GM15510 (cell line): ENCODE results near the gene C9orf152.

ENCODE experiments used
- POLR2A ChIP-seq: IDR thresholded peaks from 3 replicates; pipeline ENCODE4 v1.6.1; 2011; ENCODE audit warnings: borderline replicate concordance; ENCODE audit not compliant: insufficient read length; ENCODE audit errors: extremely low read depth

C9orf152 gene

DNA sequence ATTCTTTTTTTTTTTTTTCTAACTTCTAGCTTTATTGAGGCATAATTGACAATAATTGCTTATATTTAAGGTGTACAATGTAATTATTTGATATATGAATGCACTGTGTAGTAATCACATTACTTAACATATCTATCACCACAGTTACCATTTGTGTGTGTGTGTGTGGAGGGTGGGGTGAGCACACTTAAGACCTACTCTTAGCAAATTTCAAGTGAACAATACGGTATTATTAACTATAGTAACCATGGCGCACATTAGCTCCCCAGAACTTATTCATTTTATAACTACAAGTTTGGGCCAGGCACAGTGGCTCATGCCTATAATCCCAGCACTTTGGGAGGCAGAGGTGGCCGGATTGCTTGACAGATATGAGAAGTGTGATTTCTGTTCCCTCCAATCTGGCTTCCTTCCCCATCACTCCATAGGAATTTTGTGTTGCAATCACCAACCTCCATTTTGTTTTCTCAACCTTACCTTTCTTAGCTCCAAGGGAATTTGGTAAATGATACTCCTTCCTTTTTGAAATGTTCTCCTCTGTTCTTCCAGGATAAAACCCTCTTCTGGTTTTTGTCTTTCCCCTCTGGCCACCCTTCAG, 33.4 kb upstream of the C9orf152 start:
- TF ChIP-seq POLR2A: no peak

DNA sequence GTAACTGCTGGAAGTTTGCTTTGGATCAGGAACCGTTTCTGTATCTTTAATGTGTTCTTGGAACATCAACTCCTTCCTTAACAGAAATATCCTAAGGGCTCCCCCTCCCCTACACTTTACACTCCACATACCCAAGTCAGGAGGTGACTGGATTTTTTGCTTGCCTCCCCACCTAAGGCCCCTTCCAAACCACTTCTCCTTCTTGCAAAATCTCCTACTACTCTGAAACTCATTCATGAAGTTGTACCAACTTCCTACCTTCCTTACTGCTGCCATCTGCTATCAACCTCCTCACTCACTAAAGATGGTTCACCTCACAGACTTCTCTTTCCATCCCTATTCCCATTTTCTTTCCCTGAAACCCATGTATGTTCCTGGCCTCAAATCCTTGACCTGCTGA, 32.2 kb upstream of the C9orf152 start:
- no peak for TF ChIP-seq POLR2A

DNA sequence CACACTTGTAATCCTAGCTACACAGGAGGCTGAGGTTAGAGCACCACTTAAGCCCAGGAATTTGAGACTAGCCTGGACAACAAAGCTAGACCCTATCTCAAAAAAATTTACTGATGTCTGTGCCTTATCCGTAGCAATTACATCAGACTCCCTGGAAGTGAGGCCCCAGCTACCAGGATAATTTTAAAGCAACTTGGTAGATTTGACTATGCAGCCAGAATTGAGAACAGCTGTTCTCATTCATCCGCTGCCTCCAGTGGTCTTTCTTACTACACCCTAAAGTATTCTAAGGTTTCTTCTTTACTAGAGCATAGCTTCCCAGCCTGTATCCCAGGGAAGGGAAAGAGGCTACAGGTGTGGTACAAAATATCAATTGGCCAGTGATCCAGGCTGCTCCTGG, 20.4 kb upstream of the C9orf152 start:
- no peak for TF ChIP-seq POLR2A

DNA sequence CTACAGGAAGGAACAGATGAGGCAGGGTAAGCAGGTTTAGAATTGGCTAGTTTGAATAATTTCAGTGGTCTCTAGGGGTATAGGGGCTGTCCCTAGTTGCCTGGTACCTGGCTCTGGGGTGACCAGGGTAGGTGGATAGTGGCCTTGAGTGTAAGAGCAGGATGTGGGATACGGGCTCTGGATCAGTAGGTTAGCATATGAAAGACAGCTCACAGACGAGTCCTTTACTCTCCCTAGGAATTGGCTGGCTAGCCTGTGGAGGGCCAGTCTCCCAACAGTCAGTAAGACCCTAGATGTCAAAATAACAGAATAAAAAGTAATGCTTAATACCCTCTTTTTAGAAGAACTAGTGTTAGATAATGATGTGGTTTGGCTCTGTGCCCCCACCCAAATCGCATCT, 16.6 kb upstream of the C9orf152 start:
- no peak for TF ChIP-seq POLR2A

DNA sequence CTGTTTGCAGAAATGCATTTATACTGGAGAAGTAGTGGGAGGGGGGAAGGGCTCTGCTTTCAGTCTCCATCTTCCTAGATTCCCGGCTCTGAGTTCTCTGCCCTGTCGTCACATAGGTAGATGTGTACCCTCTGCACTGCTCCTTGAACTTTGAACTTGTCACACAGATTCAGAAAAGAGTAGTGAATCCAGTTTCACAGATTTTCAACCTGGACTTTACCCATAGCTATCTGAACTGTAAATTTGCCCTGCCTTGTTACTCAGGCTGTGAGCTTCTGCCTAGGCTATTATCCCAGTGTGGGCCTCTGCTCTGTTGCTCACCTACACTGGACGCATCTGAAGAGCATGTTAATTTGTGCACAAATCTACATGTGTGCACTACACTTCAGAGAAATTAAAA, 12.8 kb upstream of the C9orf152 start:
- TF ChIP-seq POLR2A: no peak

DNA sequence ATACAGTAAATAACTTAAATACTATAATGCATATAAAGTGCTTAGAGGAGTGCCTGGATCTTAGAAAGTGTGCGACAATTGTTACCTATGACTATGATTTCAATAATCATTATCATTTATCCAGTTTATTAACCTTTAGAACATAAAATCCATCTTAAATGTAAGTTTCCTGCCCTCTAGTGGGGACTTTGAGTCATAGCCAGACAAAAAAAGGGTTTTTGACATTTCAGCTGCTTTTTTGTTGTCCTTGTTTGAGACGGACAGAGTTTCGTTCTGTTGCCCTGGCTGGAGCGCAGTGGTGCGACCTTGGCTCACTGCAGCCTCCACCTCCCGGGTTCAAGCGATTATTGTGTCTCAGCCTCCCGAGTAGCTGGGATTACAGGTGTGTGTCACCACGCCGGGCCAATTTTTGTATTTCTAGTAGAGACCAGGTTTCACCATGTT, 9.7 kb upstream of the C9orf152 start:
- no peak for TF ChIP-seq POLR2A

DNA sequence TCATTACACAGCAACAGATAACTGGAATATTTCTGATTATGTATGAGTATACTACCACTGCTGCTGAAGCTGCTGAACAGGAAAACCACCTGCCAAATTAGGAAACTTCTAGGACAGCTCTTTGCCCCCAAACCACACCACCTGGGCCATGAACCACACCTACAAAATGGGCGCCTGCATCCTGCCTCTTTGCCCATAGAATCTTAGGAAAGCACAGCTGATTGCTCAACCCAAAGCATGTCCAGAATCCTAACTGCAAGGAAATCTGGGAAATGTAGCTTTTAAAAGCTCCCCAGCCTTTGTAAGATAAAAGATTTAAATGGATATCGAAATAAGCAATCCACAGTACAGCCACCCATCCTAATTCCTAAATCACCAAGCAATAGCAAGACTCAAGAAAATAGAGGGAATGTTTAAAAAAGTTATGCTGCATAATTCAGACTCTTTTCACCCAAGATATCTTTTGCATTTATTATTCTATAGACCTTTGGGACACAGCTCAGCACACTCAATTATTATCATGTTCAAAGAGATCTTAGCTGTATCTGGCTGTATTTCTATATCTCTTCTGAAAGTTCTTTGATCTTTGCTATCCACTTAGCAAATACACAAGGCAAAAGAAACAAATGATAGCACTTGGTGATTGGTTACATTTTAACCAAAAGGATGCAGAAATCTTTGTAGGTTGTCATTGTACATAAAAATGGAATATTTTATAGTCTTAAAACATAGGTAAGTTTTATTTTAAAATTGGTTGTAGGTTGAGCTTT, 6.8 kb upstream of the C9orf152 start:
- no peak for TF ChIP-seq POLR2A

DNA sequence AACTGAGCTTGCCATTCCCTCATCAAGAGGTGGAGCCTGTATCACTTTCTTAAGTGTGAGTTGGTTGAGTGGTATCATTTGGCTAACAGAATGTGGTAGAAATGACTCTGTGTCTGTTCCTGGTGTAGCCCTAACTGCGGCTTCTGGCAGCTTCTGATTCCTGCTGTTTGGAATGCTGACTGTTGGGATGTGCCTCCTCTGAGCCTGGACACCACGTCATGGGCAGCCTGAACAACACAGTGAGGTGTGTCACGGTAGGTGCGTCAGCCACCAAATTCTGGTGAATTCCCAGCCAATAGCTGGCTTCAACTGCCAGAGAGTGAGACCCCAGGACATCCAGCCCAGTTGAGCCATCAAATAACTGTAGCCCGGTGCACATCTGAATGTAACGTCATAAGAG, 6.1 kb upstream of the C9orf152 start:
- TF ChIP-seq POLR2A: no peak

DNA sequence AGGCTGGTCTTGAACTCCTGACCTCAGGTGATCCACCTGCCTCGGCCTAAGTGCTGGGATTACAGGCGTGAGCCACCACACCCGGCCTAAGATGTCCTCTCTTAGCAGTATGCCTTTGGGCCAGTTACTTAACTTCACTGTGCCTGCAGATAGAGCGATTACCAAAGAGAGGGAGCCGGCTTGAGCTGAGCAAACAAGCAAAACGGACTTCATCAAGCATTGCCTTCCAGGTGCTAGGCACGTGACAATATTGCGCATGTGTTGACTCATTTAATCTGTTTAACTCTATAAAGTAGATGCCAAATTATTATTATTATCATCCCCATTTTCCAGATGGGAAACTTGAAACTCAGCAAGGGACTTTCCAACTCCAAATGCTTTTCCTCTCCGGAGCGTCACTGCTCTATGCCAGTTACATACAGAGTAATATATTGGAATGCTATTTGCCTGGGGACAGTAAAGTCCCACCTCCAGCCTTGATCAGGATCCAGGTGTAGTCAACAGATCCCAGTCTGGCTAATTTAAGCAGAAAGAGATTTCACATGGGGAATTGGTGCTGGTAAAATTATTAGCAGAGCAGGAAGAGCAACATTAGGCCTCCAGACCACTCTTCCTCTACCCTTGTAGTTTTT, 5.6 kb upstream of the C9orf152 start:
- no peak for TF ChIP-seq POLR2A

DNA sequence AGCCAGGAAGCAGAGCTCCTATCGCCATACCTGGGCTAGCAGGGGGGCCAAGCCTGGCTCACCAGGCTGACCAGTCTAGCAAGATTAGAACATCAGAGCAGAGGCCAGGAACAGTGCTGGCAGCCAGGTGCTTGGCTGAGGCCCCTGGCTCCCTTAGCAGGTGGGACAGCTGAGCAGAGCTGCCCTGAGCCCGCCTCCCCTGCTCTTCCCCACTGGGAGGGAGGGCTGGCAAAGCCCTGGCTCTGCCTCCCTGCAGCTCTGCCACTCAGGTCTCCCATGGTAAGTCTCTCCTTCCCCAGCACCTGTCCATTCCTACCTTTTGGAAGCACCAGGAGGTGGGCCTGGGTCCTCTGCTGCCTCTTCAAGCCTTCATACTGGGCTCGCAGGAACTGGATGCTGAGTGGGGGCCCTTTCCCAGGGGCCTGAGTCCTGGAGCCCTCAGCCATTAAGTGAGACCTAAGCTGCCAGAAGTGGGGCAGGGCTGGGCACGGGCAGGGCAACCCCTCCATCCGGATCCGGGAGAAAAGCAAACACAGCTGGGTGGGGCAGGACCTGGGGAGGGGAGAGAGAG, 803 bp downstream of the C9orf152 start:
- TF ChIP-seq POLR2A: no peak

DNA sequence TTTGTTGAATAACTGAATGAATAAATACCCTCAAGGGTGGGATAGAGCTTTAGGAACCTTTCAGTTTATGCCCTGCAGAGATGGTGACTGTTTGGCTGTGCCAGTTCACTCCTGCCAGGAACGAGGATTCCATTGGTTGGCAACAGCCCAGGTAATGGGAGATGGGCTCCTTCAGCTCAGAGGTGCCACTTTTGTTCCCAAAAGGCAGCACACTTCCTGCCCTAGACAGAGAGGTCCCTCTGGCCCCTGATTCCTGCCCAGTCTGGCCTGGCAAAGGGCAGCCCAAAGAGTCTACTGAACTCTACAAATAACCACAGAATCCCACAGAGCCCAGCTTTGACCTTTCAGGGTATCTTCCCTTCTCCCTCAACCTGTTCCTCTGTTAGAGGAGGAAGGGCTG, 1.6 kb downstream of the C9orf152 start:
- TF ChIP-seq POLR2A: no peak

DNA sequence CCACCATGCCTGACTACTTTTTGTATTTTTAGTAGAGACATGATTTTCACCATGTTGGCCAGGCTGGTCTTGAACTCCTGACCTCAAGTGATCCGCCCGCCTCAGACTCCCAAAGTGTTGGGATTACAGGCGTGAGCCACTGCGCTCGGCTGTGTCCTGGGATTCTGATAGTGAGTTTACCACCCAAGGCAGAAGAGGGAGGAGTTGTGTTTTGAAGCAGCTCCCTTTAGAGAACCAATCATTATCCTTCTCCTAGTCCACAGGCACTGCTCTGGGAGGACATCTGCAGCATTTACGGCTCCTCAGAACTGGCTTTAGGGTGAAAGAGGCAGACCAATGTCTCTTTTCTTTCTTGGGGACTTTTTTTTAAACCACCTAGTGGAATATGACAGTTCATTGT, 5.7 kb downstream of the C9orf152 start:
- no peak for TF ChIP-seq POLR2A

DNA sequence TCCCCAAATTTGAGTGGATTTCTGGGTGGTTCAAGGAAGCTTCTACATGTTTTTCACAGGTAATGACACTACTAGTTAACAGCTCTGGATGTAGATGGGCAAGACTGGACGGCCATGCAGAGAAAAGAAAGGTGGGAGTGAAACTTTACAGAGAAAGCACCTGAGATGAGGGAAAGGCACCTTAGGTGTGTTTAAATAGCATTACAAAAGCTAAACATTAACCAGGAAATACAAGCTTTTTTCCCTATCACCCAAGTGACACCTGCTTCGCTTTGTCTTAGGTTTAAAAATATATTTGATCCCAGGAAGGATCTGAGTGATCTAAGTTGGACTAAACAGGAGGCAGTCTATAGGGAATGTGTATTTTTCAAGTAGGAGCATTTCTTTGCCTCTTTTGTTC, 8.3 kb downstream of the C9orf152 start:
- TF ChIP-seq POLR2A: no peak

DNA sequence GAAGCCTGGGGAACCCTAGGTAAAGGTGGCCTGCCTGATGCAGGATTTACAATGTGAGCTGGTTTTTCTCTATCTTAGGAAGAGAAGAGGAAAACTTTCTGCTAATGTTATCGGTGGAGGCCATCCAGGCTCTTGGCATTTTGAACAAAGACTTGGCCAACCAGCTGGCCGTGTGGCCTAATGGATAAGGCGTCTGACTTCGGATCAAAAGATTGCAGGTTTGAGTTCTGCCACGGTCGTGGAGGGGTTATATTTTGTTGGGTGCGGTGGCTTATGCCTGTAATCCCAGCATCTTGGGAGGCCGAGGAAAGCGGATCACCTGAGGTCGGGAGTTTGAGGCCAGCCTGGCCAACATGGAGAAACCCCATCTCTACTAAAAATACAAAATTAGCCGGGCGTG, 9.6 kb downstream of the C9orf152 start:
- no peak for TF ChIP-seq POLR2A

DNA sequence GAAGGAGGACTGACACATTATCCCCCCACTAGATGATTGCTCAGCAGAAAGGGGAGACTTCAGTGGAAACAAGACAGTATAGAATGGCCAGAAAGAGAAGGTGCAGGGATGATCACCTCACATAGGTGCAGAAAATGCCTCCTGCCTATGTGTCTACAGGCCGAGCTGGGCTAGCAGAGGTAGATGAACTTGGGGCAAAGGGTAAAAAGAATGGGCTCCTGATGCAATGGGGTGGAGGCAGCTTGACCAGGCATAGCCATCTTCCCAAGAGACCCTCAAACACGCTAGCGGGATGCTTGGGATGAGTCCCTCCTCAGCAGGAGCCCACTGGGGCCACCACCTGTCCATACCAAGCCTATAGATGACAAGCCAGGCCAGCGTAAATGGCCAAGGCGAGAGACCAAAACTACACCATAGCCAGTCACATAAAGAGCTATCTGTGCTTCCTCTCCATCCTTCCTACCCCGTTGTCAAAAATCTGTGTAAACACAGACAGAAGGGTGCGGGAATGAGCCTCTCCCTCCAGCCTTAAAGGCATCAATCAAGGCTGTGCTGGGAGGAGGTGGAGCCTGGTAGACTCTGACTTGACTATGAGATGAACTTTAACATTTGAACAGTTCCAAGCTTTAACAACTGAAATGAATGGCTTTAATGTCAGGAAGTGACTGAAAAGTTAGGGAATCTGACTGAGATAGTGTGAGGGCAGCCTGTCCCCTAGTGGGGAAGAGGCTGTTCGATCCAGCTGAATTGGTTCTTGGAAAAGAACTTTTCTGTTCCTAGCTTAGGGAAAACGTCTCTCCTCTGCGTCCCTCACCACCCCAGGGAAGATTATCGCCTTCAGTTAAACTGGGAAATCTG, 10.4 kb downstream of the C9orf152 start:
- TF ChIP-seq POLR2A: no peak
